SU-DHL-6 (cell line): ENCODE measurements around the gene LTBP4.

Experiments used
- EZH2phosphoT487 ChIP-seq: fragments of 200-600 bp; sonication (generic), shearing (Covaris generic); conservative IDR thresholded peaks from 2 replicates; pipeline ENCODE4 v1.6.1; 2018; ENCODE audit warnings: mild to moderate bottlenecking, antibody characterized with exemption, low read length, moderate library complexity, mixed read lengths
- TF ChIP-seq, protein P1 (sequence below): fragments of 200-600 bp; sonication (generic); IDR thresholded peaks from one replicate; pipeline ENCODE4 v1.5.1; 2017; ENCODE audit warnings: antibody characterized with exemption, mild to moderate bottlenecking, low read length, moderate library complexity; ENCODE audit not compliant: insufficient read depth, poor library complexity, severe bottlenecking

DNA sequence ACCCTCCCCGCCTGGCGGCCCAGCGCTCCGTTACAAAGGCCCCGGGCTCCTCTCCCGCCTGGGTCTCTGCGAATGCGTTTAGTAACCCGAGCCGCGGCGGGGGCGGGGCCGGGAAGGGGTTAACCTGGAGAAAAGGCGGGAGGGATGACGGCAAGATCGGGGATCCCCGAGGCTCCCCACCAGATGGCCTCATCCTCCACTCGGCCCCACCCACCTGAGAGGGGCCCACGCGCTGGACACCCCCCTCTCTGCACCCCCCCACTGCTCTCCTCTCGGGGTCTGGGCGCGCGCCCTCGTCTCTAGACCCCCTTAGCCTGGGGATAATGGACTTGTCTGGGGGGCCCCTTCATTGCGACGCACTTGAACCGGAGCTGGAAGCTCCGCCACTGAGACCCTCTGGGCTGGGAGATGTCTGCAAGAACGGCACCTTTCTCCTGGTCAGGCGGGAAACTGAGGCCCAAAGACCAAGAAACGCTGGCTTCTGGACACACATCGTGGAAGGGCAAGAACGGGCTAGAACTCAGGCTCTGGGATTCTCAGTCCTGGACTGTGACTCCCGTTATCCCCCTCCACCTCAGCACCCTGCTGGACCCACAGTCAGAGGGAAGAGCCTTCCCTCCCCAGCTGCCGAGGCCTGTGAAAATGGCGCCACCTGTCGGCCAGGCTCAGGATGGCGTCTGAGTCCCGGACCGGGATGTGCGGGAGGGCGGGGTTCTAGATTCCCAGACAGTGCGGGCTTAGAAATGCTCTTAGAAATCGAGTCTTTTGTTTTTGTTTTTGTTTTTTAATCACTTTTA is 2.9 kb upstream of the LTBP4 start:
- TF ChIP-seq, protein P1, sequence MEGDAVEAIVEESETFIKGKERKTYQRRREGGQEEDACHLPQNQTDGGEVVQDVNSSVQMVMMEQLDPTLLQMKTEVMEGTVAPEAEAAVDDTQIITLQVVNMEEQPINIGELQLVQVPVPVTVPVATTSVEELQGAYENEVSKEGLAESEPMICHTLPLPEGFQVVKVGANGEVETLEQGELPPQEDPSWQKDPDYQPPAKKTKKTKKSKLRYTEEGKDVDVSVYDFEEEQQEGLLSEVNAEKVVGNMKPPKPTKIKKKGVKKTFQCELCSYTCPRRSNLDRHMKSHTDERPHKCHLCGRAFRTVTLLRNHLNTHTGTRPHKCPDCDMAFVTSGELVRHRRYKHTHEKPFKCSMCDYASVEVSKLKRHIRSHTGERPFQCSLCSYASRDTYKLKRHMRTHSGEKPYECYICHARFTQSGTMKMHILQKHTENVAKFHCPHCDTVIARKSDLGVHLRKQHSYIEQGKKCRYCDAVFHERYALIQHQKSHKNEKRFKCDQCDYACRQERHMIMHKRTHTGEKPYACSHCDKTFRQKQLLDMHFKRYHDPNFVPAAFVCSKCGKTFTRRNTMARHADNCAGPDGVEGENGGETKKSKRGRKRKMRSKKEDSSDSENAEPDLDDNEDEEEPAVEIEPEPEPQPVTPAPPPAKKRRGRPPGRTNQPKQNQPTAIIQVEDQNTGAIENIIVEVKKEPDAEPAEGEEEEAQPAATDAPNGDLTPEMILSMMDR: peak; percentile 93
- no peak for TF ChIP-seq EZH2phosphoT487
